ENCODE results near the gene CYP19A1.

CYP19A1 gene

DNA sequence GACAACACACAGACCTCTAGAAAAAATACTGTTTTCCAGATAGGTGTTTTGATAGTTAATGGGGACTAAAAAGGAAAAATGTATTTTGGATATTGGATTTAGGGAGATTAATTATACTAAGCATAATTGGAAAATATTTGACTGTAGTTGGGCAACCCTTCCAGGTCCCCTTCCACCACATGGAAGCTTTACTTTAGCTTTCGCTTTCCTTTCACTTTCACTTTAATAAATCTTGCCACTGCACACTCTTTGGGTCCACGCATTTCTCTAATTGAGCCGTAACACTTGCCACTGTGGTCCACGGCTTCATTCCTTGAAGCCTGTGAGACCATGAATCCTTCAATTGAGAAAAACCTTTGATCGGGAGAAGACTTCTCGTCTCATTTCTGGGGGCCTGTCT is 18.6 kb upstream of the CYP19A1 start:
- no peak for DNase-seq

DNA sequence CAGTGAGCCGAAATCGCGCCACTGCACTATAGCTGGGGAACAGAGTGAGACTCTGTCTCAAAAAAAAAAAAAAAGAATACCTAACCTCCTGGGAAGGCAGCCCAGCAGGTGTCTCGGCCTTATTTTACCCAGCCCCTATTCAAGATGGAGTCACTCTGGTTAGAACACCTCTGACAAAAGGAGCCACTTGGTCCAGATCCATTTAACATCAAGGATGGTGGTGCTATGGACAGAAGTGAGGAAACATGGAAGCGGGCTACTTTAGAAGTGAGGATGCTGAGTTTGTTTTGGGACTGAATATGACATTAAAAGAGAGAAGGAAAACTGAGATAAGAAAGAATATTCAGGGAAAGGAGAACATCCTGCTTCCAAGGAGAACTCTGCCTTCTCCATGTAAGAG is 17.8 kb upstream of the CYP19A1 start:
- no peak for DNase-seq

DNA sequence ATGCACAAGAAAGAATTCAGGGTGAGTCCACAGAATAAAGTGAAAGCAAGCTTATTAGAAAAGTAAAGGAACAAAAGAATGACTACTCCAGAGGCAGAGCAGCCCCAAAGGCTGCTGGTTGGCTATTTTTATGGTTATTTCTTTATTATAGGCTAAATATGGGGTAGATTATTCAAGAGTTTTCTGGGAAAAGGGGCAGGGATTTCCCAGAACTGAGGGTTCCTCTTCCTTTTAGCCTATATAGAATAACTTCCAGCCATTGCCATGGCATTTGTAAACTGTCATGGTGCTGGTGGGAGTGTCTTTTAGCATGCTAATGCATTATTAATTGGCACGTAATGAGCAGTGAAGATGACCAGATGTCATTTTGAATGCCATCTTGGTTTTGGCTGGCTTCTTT is 16.7 kb upstream of the CYP19A1 start:
- no peak for DNase-seq

DNA sequence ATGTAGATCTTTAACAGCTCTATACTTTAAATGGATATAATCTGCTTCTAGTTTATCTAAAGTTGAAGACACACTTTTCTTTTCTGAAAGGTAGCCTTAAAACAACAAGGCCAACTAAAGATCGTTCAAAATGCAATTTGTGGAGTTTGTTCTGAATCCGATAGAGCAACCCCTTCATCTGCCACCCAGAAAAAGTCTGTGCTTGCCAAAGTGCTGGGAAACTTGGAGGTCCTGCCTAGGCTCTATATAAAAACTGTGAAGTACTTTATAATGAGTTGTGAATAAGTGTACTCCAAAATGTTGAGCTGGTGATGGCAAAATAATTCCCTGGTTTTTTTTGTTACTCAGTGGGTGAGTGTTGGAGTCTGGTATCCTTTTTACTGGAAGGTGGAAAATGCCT is 15.6 kb upstream of the CYP19A1 start:
- no peak for DNase-seq

DNA sequence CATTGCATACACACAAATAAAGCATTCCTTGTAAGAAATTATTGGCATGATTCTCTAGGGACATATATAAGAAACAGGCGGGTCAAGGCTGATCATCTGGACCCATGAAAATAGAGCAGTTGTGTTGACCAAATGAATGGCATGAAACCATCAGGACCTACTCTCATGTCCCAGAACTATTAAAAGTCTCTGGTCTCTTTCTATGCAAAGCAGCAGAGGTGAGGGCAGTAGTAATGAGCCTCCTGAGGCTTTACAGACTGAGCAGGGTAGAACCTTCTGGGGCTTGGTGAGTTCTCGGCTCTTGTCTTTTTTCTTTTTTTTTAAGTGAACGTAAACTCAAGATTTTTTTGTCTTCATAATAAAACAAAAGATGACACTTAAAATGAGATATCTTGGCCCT is 12.3 kb upstream of the CYP19A1 start:
- DNase-seq: no peak

DNA sequence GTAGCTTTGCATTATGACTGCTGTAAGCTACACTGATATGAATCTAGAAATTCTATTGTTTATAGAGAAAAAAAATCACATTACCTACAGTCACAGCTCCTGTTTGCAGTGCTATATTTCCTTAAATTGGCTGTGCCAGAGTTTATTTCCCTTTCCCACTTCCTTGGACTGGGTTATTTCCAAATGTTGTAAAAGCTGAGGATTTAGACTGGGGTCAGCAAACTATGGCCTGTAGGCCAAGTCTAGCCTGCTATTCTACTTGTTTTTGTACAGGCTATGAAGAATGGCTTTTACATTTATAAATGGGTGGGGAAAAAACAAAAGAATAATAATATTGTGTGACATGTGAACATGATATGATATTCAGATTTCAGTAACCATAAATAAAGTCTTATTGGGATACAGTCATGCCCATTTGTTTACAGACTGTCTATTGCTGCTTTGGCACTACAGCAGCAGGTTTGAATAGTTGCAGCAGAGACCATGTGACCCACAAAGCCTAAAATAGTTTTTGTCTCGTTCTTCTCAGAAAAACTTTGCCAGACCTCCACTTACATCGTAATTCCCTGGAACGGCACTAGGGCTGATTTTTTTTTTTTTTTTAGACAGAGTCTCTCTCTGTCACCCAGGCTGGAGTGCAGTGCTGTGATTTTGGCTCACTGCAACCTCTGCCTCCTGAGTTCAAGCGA is 10.9 kb upstream of the CYP19A1 start:
- no peak for DNase-seq

DNA sequence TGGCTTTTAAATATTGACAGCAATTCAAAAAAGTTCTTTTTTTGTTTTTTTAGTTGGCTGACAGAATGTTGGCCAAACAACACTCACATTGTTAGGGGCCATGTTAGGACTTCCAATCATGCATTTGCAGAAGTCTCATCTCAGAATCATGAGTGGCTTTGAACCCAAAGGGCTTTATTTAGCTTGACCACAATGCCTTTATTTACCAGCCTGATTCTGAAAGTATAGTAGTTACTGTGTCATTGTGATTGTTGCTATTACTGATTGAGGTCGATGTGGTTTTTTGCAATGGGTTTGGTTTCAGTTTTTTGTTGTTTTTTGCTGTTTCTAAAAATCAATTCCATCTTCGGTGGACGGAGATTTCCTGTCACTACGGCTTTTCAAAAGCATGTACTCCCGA is 10.3 kb upstream of the CYP19A1 start:
- no peak for DNase-seq

DNA sequence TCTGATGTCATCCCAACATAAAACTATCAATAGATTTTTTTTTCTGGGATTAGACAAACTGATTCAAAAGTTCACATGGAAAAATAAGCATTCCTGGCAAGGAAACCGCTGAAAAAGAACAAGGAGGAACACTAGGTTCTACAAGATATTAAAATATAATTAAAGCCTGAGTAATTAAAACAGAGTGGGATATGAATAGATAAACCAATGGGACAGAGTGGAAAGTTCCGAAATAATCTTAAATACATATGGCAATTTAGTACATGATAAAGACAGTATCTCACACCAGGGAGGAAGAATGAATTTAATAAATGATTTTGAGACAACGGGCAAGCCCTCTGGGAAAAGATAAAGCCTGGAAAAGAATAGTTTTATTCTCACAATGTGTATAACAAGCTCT is 7.7 kb upstream of the CYP19A1 start:
- DNase-seq: no peak

DNA sequence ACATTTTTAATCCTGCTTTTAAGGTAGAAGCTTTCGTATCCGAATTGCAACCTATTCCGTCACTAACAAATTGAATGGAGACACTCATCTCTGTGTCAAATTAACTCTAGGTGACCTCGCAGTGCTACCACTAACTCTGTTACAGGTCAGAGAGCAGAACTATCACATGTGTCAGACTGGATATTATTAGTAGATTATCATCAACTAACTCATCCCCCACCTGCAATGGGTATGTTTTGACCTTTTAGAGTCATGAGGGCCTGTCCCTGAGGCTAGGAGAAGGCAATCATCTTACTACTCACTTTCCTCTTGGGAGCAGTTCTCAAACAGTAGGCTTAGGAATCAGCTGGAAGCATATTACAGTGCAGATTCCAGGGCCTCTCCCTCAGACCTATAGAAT is 5.1 kb upstream of the CYP19A1 start:
- DNase-seq: no peak

DNA sequence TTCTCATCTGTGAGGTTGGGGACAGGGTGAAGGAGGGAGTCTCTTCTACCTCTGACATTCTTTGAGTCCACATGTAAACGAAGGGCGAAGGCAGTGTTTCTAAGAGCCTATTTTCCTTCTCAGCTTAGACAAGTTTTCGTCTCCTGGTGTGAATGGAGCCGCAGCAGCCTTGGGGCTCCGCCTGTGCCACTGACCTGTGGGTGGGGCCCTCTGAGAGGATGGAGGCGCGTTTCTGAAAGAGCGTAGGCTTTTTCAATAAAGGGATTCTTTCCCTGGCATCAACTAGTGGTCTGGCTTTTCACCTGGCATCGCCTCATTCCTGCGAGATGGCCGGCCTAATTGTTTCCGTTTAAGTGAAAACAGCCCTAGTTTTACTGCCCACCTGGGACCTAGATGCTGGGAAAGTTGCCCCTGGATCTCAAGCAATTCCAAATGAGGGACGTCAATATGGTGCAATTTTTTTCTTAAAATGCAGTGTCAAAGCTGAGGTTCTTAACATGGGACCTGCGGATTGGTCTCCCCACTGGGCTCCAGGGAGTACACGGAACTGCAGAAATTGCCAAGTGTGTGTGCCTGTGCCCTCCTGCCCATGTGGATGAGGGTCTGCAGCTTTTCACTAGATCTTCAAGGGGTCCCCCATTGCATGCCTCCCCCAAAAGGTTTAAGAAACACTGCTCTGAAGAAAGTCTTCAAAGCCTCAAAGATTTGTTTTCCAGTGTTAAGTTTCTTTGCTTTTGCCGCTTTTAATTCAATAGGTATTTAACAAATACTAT is 4.0 kb upstream of the CYP19A1 start:
- no peak for DNase-seq

DNA sequence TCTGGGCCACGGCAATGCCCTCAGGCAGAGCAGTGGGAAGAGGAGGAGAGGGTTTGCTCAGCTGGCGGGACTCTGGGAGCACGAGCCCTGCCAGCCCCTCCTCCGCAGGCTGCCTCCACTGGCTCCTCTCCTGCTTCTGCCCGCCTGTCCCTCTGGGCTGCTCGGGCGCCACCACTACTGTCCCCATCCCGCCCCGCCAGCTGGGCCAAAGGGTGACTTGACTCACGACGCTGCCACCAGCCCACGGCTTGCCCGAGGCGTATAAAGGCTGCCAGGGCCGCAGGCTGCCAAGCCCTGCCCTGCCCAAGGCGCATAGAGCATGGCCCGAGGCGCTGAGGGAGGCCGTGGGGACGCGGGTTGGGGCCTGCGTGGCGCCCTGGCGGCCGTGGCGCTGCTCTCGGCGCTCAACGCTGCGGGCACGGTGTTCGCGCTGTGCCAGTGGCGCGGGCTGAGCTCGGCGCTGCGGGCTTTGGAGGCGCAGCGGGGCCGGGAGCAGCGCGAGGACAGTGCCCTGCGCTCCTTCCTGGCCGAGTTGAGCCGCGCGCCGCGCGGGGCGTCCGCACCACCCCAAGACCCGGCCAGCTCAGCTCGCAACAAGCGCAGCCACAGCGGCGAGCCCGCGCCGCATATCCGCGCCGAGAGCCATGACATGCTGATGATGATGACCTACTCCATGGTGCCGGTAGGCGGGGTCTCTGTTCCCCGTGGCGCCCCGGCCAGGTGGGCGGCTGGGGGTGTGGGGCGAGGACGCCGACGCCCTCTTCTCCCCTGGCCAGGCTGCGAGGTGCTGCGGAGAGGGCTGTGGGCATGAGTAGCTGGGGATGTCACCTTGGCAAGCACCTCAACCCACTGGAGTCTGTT is 3.2 kb upstream of the CYP19A1 start, which contains the start of gene GLDN:
Gene GLDN, plus strand, starts transcription at position 290 of the 861 bp plus-strand sequence. Its CDS starts 30 bp downstream, at position 320.
- DNase-seq: no peak

DNA sequence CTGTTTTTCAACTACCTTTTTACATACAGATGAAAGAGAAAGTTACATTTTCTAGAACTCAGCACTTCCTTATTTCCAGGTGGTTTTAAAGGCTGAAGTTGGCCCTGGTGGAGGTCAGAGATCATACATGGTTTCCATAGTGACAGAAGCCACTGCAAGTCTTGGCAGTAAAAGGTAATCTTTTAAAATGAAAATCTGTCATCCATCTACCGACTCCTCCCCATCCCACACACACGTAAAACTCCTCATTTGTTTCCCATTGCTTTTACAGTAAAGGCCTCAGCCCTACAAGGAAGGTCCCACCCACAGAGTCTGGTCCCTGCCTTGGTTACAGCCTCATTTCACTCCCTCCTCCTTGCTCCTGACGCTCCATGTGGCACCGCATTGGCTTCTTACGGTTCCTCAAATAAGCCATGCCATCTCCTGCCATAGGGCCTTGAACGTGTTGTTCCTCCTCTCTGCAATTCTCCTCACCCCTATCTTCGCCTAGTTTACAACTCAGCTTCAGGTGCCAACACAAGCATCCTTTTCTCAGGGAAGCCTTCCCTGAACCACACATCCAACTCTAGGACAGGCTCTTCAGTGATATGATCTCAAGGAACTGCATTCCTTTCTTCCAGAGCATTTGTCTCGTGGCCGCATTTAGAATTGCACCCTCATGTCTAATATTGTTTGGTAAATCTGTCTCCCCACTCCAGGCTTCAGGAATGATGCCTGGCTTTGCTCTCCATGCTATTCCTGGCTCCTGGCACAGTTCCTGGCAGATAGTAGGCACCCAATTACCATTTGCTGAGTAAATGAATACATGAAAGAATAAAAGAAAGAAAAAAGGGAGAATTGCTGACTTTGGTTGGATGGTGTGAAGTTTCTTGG is 2.6 kb downstream of the CYP19A1 start:
- no peak for DNase-seq

DNA sequence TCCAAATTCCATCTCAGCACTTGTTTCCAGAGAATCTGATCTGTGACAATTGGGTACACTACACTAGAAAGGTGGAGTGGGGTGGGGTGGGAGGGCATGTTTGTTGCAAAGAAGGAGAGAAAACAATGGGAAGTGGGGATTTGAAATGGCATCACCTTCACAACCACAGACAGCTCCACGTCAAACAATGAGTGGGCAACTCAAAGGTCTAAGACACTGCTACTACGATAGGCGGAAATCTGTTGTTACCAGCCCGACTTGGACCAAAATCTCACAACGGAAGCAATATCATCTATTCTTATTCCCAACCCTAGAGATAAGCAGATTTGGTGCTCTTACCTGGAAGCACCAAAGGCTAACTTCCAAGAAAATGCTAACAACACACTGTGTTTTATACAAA is 3.3 kb downstream of the CYP19A1 start:
- DNase-seq: no peak

DNA sequence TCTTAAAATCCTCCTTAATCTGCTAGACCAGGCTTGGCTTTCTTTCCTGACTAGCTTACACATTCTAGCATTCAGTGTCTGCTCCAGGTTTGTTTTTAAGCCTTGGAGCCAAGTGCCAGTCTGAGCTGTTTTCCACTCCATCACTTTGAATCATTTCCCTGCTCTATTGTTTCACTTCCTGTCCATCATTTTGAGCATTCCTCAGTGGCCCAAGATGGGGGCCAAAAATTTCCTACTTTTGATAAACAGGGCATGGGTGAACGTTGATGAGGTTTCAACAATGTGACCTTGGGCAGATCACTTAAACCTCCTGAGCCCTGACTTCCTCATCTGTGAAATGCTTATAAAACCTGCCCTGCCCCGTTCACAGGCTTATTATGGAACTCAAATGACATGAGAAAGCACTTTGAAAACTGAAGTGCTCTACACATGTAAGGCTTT is 4.4 kb downstream of the CYP19A1 start:
- no peak for DNase-seq

DNA sequence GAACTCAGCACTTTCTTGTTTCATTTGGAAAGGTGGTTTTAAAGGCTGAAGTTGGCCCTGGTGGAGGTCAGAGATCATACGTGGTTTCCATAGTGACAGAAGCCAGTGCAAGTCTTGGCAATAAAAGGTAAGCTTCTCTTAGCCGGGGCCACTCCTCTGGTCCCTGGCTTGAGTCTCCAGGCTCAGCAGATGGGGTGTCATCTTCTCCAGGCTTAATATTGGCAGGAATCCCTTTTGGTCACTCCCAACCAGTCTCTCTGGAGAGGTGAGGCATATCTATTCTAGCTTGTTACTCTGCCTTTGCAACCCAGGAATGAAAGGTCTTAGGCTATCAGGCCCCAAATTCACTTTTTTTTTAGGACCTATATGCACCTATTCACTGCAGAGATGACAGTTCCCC is 4.8 kb downstream of the CYP19A1 start:
- no peak for DNase-seq

DNA sequence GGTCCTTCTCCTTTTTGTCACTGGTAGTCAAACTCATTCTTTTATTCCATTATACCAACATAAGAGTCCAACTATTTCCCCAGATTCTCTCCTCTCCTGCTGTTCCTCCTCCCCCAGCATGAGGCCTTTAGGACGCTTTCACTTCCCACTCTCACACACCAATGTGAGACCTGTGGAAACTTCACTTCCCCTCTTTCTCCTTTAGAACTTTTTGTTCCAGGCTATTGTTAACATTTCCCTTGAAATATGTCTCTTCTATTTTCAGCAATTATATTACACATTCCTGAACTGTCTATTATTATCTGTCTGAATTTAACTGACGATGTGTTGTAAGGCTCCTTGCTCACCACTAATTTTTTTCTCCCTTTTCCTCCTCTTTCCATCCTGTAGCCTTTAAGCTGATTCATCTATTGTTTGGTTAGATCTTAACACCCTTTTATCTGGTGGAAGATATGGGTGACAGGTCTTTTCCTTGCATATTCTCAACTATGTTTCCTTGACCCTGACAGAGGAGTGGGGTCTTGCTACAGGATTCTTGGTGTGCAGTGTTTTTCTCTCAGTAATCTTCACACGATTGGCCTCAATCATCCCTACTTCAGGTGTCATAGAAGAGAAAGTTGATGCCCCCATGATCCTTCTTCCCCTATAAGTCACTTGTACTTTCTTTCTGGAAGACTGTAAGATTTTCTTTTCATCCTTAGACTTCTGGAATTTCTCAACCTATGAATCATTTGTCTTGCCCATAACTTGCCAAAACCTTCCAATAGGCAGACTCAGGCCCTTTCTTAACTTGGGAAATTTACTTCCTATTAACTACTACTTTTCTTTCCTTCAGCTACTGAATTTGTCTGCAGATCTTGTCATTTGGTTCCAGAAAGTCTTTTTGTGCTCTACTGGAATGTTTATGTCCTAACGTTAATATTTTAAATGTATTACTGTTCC is 5.9 kb downstream of the CYP19A1 start:
- no peak for DNase-seq

DNA sequence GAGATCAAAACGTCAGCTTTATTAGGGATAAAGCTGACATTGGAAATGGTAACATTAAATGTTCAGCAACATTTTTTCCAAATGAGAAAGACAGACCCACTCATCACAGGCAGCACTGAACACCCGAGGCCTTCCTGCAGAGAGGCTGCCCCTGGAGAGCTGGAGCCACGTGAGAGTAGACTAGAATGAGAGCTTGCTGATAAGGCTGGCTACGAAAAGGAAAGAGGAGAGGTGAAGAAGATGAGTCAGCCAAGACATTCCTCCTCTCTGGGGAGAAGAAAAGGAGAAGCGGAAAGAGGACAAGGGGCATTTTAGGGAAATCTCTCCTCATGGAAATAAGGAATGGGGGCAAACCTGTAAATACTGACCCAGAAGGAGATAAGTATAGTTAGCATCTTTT is 7.3 kb downstream of the CYP19A1 start:
- no peak for DNase-seq

DNA sequence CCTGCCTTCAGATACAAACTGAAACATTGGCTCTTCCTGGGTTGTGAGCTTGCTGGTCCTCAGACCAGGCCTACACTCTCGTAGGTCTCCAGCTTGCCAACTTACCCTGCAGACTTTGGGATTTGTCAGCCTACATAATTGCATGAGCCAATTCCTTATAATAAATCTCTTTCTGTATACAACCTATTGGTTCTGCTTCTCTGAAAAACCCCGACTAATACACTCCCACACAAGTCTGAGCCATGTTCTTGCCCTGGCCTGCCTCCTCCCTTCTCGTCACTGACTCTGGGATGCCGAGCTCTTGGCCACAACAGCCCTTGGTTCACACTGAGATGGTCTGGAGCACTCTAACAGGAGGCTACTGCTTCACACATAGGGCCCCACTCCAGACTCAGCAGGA is 9.5 kb downstream of the CYP19A1 start:
- no peak for DNase-seq

DNA sequence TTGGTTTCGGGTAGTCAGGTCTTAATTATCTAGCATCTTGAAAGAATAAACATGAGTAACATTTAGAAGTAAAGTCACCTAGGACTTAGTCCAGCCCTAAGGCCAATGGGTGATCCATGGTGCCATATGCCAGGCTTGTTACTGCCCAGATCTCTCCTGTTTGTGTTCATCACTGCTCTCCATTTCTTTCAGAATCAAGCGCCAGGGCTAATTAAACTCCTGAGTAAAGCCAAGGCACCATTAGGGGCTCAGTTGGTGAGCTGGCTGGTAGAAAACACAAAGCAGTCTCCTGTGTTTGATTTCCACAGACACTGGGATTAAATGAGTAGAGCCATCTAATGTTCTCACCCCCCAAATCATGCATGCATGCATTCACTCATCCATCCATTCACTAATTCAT is 11.3 kb downstream of the CYP19A1 start:
- DNase-seq: no peak

DNA sequence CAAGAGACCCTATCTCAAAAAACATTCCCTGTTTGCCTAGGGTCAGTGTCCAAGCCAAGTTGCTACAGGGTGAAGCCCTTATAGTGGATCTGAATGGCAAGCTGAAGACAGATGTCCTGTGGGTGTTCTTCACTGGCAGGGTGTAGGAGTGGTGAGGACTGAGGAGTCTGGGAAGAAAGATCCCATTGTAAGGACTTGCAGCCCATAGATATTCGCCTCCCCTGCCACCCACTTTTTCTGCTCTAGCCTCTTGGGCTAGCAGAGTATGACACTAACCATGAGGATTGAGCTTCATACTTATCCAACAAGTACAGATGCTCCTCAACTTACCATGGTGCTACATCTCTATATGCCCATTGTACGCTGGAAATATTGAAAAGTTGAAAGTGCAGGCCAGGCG is 13.2 kb downstream of the CYP19A1 start:
- DNase-seq: no peak

DNA sequence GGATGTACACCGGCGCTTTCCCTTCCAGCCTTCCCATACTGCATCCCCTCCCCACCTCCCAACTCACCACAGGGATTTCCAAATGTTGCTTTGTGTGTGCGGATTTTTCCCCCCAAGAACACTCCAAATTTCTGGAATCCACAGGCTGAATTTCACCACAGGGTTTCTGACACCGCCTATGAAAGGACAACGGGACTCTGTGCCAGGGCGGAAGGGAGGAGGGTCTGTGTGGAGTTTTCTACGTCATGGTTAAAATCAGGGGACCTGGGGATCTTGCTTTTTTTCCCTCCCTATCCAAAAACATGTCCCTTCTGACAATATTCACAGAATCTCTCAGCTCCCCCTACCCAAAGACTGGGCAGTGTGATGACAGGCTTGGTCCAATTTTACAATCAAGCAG is 14.6 kb downstream of the CYP19A1 start:
- no peak for DNase-seq
